Ascending aorta (tissue), 2 donors: ENCODE data around the gene ASCL5. TPM values are rescaled to one million over a fixed set of nuclear protein-coding genes. Genes with fewer than 3 reads are reported as not detected.

ENCODE experiments used
- DNase-seq, 2 donors: peaks; one replicate each; pipeline ENCODE4 v3.0.0-alpha.2; 2019; ENCODE audit warnings: low spot score in 2 of 2
- H3K27ac ChIP-seq, 2 donors: fragments of 200-600 bp; sonication (generic); one replicate each; pipeline ENCODE4 v1.5.1; 2016 to 2017; ENCODE audit warnings: mild to moderate bottlenecking in 1 of 2
- H3K27me3 ChIP-seq: fragments of 200-600 bp; sonication (generic); one replicate; pipeline ENCODE4 v1.5.1; 2017
- H3K36me3 ChIP-seq, 2 donors: fragments of 200-600 bp; sonication (generic); one replicate each; pipeline ENCODE4 v1.5.1; 2016
- H3K4me1 ChIP-seq, 2 donors: fragments of 200-600 bp; sonication (generic); one replicate each; pipeline ENCODE4 v1.5.1; 2016 to 2017; ENCODE audit warnings: mild to moderate bottlenecking in 1 of 2
- H3K4me3 ChIP-seq, 2 donors: fragments of 200-600 bp; sonication (generic); one replicate each; pipeline ENCODE4 v1.5.1; 2016 to 2017; ENCODE audit warnings: mild to moderate bottlenecking in 1 of 2
- H3K9me3 ChIP-seq, 2 donors: fragments of 200-600 bp; sonication (generic); one replicate each; pipeline ENCODE4 v1.5.1; 2016
- intact Hi-C: fragments of 100-400 bp; cut with DNase I; formaldehyde crosslinking; loops from one replicate; pipeline ENCODE4 v1.15.1; 2023
- total RNA-seq: library from RNA; depleted of rRNA; stranded (reverse); fragments of >200 nt; gene quantifications from one replicate; pipeline ENCODE4 v1.1.0, GENCODE V29; 2016
- TF ChIP-seq, protein P1 (sequence below), 3 experiments: fragments of 200-600 bp in 2 of 3; fragments of 450-650 bp in 1 of 3; sonication (generic) in 2 of 3; IDR thresholded peaks; one replicate each; pipeline ENCODE4 v1.5.1; 2016 to 2019; ENCODE audit warnings: antibody characterized with exemption in 3 of 3, mild to moderate bottlenecking in 1 of 3, moderate library complexity in 1 of 3

ASCL5 gene
- total RNA-seq, 1 donor from 2014 or later: not detected

DNA sequence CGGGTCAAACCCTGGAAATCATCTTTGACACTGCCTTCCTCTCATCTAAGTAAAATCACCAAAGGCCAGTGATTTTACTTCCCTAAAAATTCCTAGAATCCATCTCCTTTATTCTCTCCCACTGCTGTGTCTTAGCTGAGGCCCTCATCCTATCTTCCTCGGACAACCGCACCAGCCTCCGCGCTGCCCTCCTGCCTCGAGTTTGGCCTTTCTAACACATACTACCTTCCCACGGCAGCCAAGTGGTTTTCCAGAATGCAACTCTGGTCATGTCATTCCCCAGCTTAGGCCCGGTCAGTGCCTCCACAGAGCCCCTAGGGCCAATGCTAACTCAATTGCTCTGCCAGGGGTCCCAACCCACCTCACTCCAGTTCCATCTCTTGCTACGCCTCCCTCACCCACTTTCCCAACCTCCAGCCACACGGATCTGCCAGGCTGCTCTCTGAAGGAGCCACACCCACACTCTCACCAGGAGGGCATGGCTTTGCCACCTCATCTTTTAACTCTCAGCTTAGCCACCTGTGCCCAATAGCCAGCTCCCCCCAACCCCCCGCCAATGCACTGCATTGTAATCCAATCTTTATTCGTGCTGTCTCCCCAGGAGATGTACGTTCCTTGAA is 20.5 kb upstream of the ASCL5 start:
- H3K36me3 ChIP-seq: peaks cover 50 to 91% of the 10 kb centered on the region in 2 donors
- intact Hi-C loops: no loop called here

DNA sequence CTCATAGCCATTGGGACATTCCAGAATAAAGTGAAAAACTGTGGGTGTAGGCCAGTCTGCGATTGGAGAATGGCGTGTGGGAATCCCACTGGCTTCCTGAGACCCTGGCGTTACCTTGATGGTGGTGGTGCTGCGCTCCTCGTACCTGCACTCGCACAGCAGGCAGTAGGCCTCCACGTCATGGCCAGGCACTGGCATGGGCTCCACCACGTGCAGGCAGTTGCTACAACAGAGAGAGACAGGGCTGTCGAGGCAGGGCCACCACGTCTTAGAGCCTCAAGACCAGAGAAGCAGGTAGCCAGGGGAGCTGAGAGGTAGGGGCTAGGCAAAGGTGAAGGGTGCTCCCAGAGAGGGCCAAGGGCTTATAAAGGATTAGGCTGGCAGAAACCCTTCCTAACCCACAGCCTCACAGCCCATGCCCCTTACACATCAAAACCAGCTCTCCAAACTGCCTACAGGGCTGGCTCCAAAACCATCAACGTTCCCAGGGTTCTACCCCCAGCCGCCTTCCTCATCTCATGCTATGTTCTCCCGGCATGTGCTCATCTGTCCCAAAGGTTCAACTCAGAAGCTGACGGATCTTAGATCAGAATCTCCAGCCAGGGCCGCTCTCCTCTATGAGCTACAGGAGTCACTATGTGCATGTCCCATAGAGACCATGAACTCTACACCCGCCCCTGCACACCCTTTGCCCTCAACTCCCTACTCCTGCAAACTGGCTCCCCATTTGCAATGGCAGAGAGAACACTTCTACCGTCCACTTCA is 19.8 kb upstream of the ASCL5 start:
- TF ChIP-seq, protein P1, sequence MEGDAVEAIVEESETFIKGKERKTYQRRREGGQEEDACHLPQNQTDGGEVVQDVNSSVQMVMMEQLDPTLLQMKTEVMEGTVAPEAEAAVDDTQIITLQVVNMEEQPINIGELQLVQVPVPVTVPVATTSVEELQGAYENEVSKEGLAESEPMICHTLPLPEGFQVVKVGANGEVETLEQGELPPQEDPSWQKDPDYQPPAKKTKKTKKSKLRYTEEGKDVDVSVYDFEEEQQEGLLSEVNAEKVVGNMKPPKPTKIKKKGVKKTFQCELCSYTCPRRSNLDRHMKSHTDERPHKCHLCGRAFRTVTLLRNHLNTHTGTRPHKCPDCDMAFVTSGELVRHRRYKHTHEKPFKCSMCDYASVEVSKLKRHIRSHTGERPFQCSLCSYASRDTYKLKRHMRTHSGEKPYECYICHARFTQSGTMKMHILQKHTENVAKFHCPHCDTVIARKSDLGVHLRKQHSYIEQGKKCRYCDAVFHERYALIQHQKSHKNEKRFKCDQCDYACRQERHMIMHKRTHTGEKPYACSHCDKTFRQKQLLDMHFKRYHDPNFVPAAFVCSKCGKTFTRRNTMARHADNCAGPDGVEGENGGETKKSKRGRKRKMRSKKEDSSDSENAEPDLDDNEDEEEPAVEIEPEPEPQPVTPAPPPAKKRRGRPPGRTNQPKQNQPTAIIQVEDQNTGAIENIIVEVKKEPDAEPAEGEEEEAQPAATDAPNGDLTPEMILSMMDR (IDR thresholded peaks at IDR 0.05): no peak
- Histone ChIP-seq H3K4me1 (no peaks in the 10 kb centered on the region), H3K36me3 (peaks cover 55 to 95% of the 10 kb centered on the region in 2 donors), H3K4me3 (no peak overlapping the region), H3K27me3 (no peaks in the 10 kb centered on the region), H3K27ac (no peak overlapping the region), H3K9me3 (no peaks in the 10 kb centered on the region)
- intact Hi-C loops: no loop called here
- no peak for DNase-seq

More for the DNA sequence above, 20.5 kb upstream of the ASCL5 start:
- DNase-seq: no peak
- Histone ChIP-seq H3K4me1 (no peaks in the 10 kb centered on the region), H3K27me3 (no peaks in the 10 kb centered on the region), H3K27ac (no peak overlapping the region), H3K4me3 (no peak overlapping the region), H3K9me3 (no peaks in the 10 kb centered on the region)
- TF ChIP-seq, protein P1 (IDR thresholded peaks at IDR 0.05): no peak

DNA sequence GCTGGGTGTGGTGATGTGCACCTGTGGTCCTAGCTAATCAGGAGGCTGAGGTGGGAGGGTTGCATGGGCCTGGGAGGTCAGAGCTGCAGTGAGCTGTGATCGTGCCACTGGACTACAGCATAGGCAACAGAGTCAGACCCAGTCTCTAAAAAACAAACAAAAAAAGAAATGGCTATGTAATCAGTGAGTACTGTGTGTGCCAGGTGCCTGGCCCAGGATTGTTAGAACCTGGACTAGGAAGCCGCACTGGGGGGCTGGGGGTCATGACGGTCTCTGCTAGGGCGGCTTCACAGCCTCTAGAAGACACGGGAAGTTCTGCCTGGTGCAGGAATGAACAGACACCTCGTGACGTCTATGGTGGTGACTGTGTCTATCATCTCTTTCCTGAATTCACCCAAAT is 18.8 kb upstream of the ASCL5 start:
- Histone ChIP-seq H3K27me3 (no peaks in the 10 kb centered on the region), H3K27ac (no peak overlapping the region), H3K9me3 (no peaks in the 10 kb centered on the region), H3K4me1 (no peaks in the 10 kb centered on the region), H3K36me3 (peaks cover 64 to 93% of the 10 kb centered on the region in 2 donors), H3K4me3 (no peak overlapping the region)
- DNase-seq: no peak
- intact Hi-C loops: no loop called here
- TF ChIP-seq, protein P1 (IDR thresholded peaks at IDR 0.05): no peak

DNA sequence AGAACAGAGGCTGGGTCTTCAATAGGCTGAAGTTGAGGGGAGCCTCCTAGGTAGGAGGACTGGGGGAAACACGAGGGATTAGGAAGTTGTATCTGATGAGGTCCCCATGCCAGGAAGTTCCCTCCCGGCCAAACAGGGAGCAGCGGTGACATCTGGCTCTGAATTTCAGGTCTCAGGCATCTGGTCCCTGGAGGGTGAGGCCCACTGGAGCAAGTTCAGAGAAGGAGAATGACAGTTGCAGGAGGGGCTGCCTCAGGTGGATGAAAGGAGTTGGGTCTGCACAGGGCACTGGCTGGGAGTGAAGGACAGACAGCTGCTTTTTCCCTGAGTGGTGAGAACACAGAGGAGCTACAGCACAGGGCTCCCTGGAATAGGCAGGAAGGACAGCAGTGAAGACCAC is 18.1 kb upstream of the ASCL5 start:
- H3K9me3 ChIP-seq: no peaks in the 10 kb centered on the region
- TF ChIP-seq, protein P1 (IDR thresholded peaks at IDR 0.05): no peak
- no peak overlapping the region for H3K27ac ChIP-seq
- peaks cover 67 to 89% of the 10 kb centered on the region in 2 donors for H3K36me3 ChIP-seq
- H3K27me3 ChIP-seq: no peaks in the 10 kb centered on the region
- no peaks in the 10 kb centered on the region for H3K4me1 ChIP-seq
- no peak for DNase-seq
- H3K4me3 ChIP-seq: no peak overlapping the region
- intact Hi-C loops: no loop called here

DNA sequence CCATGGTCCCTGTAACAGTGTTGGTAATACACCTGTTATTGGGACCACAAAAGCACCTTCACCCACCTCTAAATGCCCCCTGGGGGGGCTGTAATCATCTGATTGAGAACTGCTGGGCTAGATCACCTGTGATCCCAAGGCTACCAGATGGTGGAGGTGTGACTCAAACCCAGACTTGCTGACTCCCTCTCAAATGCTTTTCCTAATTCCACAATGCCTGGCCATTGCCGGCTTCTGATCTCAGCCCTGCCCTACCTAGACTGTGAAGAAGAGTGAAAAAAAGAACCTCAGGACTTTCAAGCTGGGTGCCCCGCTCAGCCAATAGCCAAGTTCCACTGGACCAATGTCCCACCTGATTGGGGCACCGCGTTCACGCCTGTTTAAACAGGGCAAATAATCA is 17.7 kb upstream of the ASCL5 start:
- H3K4me1 ChIP-seq: no peaks in the 10 kb centered on the region
- TF ChIP-seq, protein P1 (IDR thresholded peaks at IDR 0.05): no peak
- no peak overlapping the region for H3K27ac ChIP-seq
- H3K36me3 ChIP-seq: peaks cover 67 to 89% of the 10 kb centered on the region in 2 donors
- intact Hi-C loops: no loop called here
- no peak overlapping the region for H3K4me3 ChIP-seq
- no peaks in the 10 kb centered on the region for H3K27me3 ChIP-seq
- no peak for DNase-seq
- no peaks in the 10 kb centered on the region for H3K9me3 ChIP-seq
